GM23338 (cell line): ENCODE measurements around the gene DENND2A. TPM values are rescaled to one million over a fixed set of nuclear protein-coding genes. Genes with fewer than 3 reads are reported as not detected.

ENCODE experiments used
- ATAC-seq: fragments of 200-7000 bp; cut with Tn5 transposase; 3 replicates; pipeline ENCODE4 v1.9.1; 2020
- DNase-seq: peaks from one replicate; pipeline ENCODE4 v3.0.0-alpha.2; 2015; ENCODE audit warnings: low spot score
- H2AFZ ChIP-seq: fragments of 200-600 bp; sonication (generic); 2 replicates; pipeline ENCODE4 v1.8.0; 2016; ENCODE audit warnings: antibody characterized with exemption, mild to moderate bottlenecking, moderate library complexity
- H3F3A ChIP-seq: fragments of 200-600 bp; sonication (generic); replicated peaks from 2 replicates; pipeline ENCODE4 v1.8.0; 2017; ENCODE audit warnings: antibody characterized with exemption, mixed run types, low read depth
- H3K27ac ChIP-seq: fragments of 200-600 bp; sonication (generic); 2 replicates; pipeline ENCODE4 v1.6.1; 2016; ENCODE audit warnings: low read depth
- H3K27me3 ChIP-seq: fragments of 200-600 bp; sonication (generic); 2 replicates; pipeline ENCODE4 v1.8.0; 2016; ENCODE audit warnings: mild to moderate bottlenecking, mixed run types, moderate library complexity; ENCODE audit not compliant: insufficient read depth
- H3K36me3 ChIP-seq: fragments of 200-600 bp; sonication (generic); 2 replicates; pipeline ENCODE4 v1.8.0; 2016; ENCODE audit warnings: mild to moderate bottlenecking; ENCODE audit not compliant: insufficient read depth
- H3K4me1 ChIP-seq: fragments of 200-600 bp; sonication (generic); 2 replicates; pipeline ENCODE4 v1.8.0; 2016; ENCODE audit warnings: mild to moderate bottlenecking, moderate library complexity; ENCODE audit not compliant: insufficient read depth
- H3K4me2 ChIP-seq: fragments of 200-600 bp; sonication (generic); 2 replicates; pipeline ENCODE4 v1.7.1; 2017; ENCODE audit warnings: mixed run types
- H3K4me3 ChIP-seq: fragments of 200-600 bp; sonication (generic); 2 replicates; pipeline ENCODE4 v1.6.1; 2016; ENCODE audit warnings: mixed run types
- H3K79me2 ChIP-seq: fragments of 200-600 bp; sonication (generic); replicated peaks from 2 replicates; pipeline ENCODE4 v1.8.0; 2017; ENCODE audit warnings: mild to moderate bottlenecking; ENCODE audit not compliant: insufficient read depth
- H3K9me2 ChIP-seq: fragments of 200-600 bp; sonication (generic); 2 replicates; pipeline ENCODE4 v1.8.0; 2017; ENCODE audit not compliant: insufficient read depth
- H4K20me1 ChIP-seq: fragments of 200-600 bp; sonication (generic); replicated peaks from 2 replicates; pipeline ENCODE4 v1.8.0; 2017; ENCODE audit warnings: mild to moderate bottlenecking; ENCODE audit not compliant: insufficient read depth
- H3K27ac Mint-ChIP-seq: 2 replicates; pipeline ENCODE4 v1.8.0; 2020; ENCODE audit warnings: inconsistent platforms, mild to moderate bottlenecking, moderate library complexity, mixed read lengths
- H3K27me3 Mint-ChIP-seq: 3 replicates; pipeline ENCODE4 v1.8.0; 2022; ENCODE audit warnings: low read depth, mild to moderate bottlenecking, moderate library complexity, mixed read lengths, inconsistent platforms; ENCODE audit not compliant: insufficient read depth, poor library complexity
- H3K36me3 Mint-ChIP-seq: 3 replicates; pipeline ENCODE4 v1.8.0; 2021; ENCODE audit warnings: low read depth, mild to moderate bottlenecking, inconsistent platforms, moderate library complexity, mixed read lengths
- H3K4me1 Mint-ChIP-seq: 3 replicates; pipeline ENCODE4 v1.8.0; 2020; ENCODE audit warnings: mild to moderate bottlenecking, inconsistent platforms, mixed read lengths
- H3K4me3 Mint-ChIP-seq: 3 replicates; pipeline ENCODE4 v1.8.0; 2021; ENCODE audit warnings: moderate library complexity, mild to moderate bottlenecking, inconsistent platforms, mixed read lengths
- H3K9me3 Mint-ChIP-seq: 3 replicates; pipeline ENCODE4 v1.8.0; 2020; ENCODE audit warnings: moderate library complexity, mild to moderate bottlenecking, inconsistent platforms, mixed read lengths
- CTCF ChIP-seq, 2 experiments: fragments of 200-600 bp in 1 of 2; sonication (generic) in 1 of 2; conservative IDR thresholded peaks; 2 replicates each; pipeline versions ENCODE4 v1.5.1 to v1.6.1; 2016 to 2017; ENCODE audit warnings: antibody characterized with exemption in 2 of 2, low read depth in 2 of 2, mild to moderate bottlenecking in 2 of 2, moderate library complexity in 1 of 2
- EZH2 ChIP-seq: fragments of 200-600 bp; sonication (generic); IDR thresholded peaks from one replicate; pipeline ENCODE4 v1.8.0; 2017; ENCODE audit warnings: antibody characterized with exemption, mild to moderate bottlenecking, low read depth; ENCODE audit not compliant: unreplicated experiment
- EZH2phosphoT487 ChIP-seq: fragments of 200-600 bp; sonication (generic); IDR thresholded peaks from one replicate; pipeline ENCODE4 v1.8.1; 2018; ENCODE audit warnings: antibody characterized with exemption; ENCODE audit not compliant: unreplicated experiment
- JUNB ChIP-seq: IDR thresholded peaks from one replicate; pipeline ENCODE4 v1.6.1; 2016; ENCODE audit warnings: antibody characterized with exemption; ENCODE audit not compliant: unreplicated experiment
- NANOG ChIP-seq: IDR thresholded peaks from 2 replicates; pipeline ENCODE4 v1.6.1; 2016; ENCODE audit warnings: antibody characterized with exemption, borderline replicate concordance
- POLR2AphosphoS5 ChIP-seq: IDR thresholded peaks from 2 replicates; pipeline ENCODE4 v1.6.1; 2016; ENCODE audit warnings: antibody characterized with exemption, low read depth
- ZNF114 ChIP-seq: fragments of 250-450 bp; sonication (Bioruptor Pico); IDR thresholded peaks from 2 replicates; pipeline ENCODE4 v1.5.0; 2020; ENCODE audit warnings: mild to moderate bottlenecking, moderate library complexity
- ZNF331 ChIP-seq: fragments of 250-450 bp; sonication (Bioruptor Pico); IDR thresholded peaks from 2 replicates; pipeline ENCODE4 v1.5.0; 2020; ENCODE audit warnings: low read depth, mild to moderate bottlenecking, moderate library complexity
- ZNF462 ChIP-seq: fragments of 250-450 bp; sonication (Bioruptor Pico); IDR thresholded peaks from 2 replicates; pipeline ENCODE4 v1.5.0; 2020; ENCODE audit warnings: mild to moderate bottlenecking, moderate library complexity
- polyA plus RNA-seq: library from polyadenylated mRNA; unstranded; fragments of >200 nt; fragmentation: Nextera tagmentation; extraction: Ambion mirVana; gene quantifications from 2 replicates; pipeline ENCODE4 v1.2.1, GENCODE V29; 2016
- total RNA-seq: library from RNA; depleted of rRNA; stranded (reverse); fragments of >200 nt; shearing (Covaris generic); gene quantifications from 2 replicates; pipeline ENCODE4 v1.2.3, GENCODE V29; 2014
- TF ChIP-seq, protein P1 (sequence below): IDR thresholded peaks from 2 replicates; pipeline ENCODE4 v1.6.1; 2016; ENCODE audit warnings: antibody characterized with exemption
- TF ChIP-seq, protein P2 (sequence below): IDR thresholded peaks from one replicate; pipeline ENCODE4 v1.6.1; 2018; ENCODE audit warnings: antibody characterized with exemption; ENCODE audit not compliant: unreplicated experiment

DENND2A gene
- total and polyA plus RNA-seq, 2 experiments from 2014 or later = 1.7 to 5.6 TPM

GRCh38 chr7:140680886-140681285, 40.3 kb upstream of the DENND2A start:
- Histone ChIP-seq H3K4me1 (no peaks in the 10 kb centered on the region), H3K4me2 (no peak overlapping the region), H3K9me2 (no peaks in the 10 kb centered on the region), H3K27ac (no peak overlapping the region), H3K79me2 (no peaks in the 10 kb centered on the region), H3F3A (no peaks in the 10 kb centered on the region), H4K20me1 (no peaks in the 10 kb centered on the region), H3K4me3 (no peak overlapping the region), H2AFZ (no peak overlapping the region), H3K27me3 (no peaks in the 10 kb centered on the region), H3K36me3 (no peaks in the 10 kb centered on the region; the same call in 1 of the 2 replicates)
- Mint-ChIP-seq H3K36me3 (peaks cover 5% of the 10 kb centered on the region; the same call in 1 of the 3 replicates), H3K4me3 (no peak overlapping the region), H3K27me3 (peaks cover 8% of the 10 kb centered on the region), H3K27ac (no peak overlapping the region), H3K9me3 (no peaks in the 10 kb centered on the region; the same call in 2 of the 3 replicates), H3K4me1 (no peaks in the 10 kb centered on the region; the same call in 2 of the 3 replicates)
- no peak for DNase-seq
- no peak for ATAC-seq
- no peak for TF ChIP-seq JUNB
- TF ChIP-seq, protein P1, sequence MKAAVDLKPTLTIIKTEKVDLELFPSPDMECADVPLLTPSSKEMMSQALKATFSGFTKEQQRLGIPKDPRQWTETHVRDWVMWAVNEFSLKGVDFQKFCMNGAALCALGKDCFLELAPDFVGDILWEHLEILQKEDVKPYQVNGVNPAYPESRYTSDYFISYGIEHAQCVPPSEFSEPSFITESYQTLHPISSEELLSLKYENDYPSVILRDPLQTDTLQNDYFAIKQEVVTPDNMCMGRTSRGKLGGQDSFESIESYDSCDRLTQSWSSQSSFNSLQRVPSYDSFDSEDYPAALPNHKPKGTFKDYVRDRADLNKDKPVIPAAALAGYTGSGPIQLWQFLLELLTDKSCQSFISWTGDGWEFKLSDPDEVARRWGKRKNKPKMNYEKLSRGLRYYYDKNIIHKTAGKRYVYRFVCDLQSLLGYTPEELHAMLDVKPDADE = no peak
- TF ChIP-seq EZH2phosphoT487 = no peak
- no peak for TF ChIP-seq ZNF114 (CRISPR knock-in tag)
- TF ChIP-seq NANOG = no peak
- no peak for TF ChIP-seq POLR2AphosphoS5
- no peak for TF ChIP-seq EZH2
- no peak for TF ChIP-seq ZNF331 (CRISPR knock-in tag)
- TF ChIP-seq, protein P2, sequence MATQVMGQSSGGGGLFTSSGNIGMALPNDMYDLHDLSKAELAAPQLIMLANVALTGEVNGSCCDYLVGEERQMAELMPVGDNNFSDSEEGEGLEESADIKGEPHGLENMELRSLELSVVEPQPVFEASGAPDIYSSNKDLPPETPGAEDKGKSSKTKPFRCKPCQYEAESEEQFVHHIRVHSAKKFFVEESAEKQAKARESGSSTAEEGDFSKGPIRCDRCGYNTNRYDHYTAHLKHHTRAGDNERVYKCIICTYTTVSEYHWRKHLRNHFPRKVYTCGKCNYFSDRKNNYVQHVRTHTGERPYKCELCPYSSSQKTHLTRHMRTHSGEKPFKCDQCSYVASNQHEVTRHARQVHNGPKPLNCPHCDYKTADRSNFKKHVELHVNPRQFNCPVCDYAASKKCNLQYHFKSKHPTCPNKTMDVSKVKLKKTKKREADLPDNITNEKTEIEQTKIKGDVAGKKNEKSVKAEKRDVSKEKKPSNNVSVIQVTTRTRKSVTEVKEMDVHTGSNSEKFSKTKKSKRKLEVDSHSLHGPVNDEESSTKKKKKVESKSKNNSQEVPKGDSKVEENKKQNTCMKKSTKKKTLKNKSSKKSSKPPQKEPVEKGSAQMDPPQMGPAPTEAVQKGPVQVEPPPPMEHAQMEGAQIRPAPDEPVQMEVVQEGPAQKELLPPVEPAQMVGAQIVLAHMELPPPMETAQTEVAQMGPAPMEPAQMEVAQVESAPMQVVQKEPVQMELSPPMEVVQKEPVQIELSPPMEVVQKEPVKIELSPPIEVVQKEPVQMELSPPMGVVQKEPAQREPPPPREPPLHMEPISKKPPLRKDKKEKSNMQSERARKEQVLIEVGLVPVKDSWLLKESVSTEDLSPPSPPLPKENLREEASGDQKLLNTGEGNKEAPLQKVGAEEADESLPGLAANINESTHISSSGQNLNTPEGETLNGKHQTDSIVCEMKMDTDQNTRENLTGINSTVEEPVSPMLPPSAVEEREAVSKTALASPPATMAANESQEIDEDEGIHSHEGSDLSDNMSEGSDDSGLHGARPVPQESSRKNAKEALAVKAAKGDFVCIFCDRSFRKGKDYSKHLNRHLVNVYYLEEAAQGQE = no peak
- no peak for TF ChIP-seq CTCF (conservative IDR thresholded peaks at IDR 0.05; ENCODE audit: low read depth in 2 of 2)
- TF ChIP-seq ZNF462 (CRISPR knock-in tag) = no peak
